GM21381 (cell line): ENCODE measurements around the gene COL25A1.
A peak's percentile ranks its signal among the peaks of the same experiment; 100 is the strongest.

Experiments used
- ATAC-seq: cut with Tn5 transposase; IDR thresholded peaks from one replicate; pipeline ENCODE4 v1.9.1; 2021; ENCODE audit warnings: mild to moderate bottlenecking, moderate library complexity; ENCODE audit not compliant: unreplicated experiment

COL25A1 gene

GRCh38 chr4:108786351-108786750, 516.1 kb downstream of the COL25A1 start:
- no peak for ATAC-seq

GRCh38 chr4:108783665-108784463, 518.6 kb downstream of the COL25A1 start:
- ATAC-seq: no peak

- no peak for ATAC-seq
Measured at GRCh38 chr4:108779958-108780357, 522.5 kb downstream of the COL25A1 start.

- ATAC-seq: no peak
Measured at GRCh38 chr4:108777388-108777787, 525.1 kb downstream of the COL25A1 start.

GRCh38 chr4:108775921-108776320, 526.5 kb downstream of the COL25A1 start:
- no peak for ATAC-seq

- no peak for ATAC-seq
Measured at GRCh38 chr4:108774809-108775530, 527.5 kb downstream of the COL25A1 start.

GRCh38 chr4:108772402-108772801, 530.1 kb downstream of the COL25A1 start:
- no peak for ATAC-seq

- ATAC-seq: no peak
Measured at GRCh38 chr4:108766058-108766457, 536.4 kb downstream of the COL25A1 start.

GRCh38 chr4:108763986-108764385, 538.5 kb downstream of the COL25A1 start:
- no peak for ATAC-seq

GRCh38 chr4:108763226-108763593, 539.2 kb downstream of the COL25A1 start:
- no peak for ATAC-seq

GRCh38 chr4:108762559-108763225, 539.8 kb downstream of the COL25A1 start, which contains the start of gene ETNPPL:
TSS of gene ETNPPL (minus strand) at chr4:108763053. CDS start at chr4:108762898, 155 bp downstream.
- peak; percentile 48 for ATAC-seq
